H1 (cell line): ENCODE data around the gene SRGAP3.

Source experiments
- CTCF ChIP-seq, 3 experiments: IDR thresholded peaks; 1 replicate in 2 of 3; 2 replicates in 1 of 3; pipeline versions ENCODE4 v1.5.1 to v1.6.1; 2011; ENCODE audit warnings: low read length in 3 of 3, mild to moderate bottlenecking in 3 of 3, inconsistent platforms in 2 of 3, low read depth in 1 of 3, moderate library complexity in 1 of 3; ENCODE audit not compliant: insufficient read depth in 1 of 3; ENCODE audit errors: control extremely low read depth in 1 of 3
- EP300 ChIP-seq, 2 experiments: IDR thresholded peaks; 1 replicate in 1 of 2; 2 replicates in 1 of 2; pipeline ENCODE4 v1.6.1; 2011 to 2012; ENCODE audit warnings: low read depth in 2 of 2, low read length in 2 of 2, mild to moderate bottlenecking in 2 of 2, borderline replicate concordance in 1 of 2, inconsistent platforms in 1 of 2, moderate library complexity in 1 of 2
- HDAC6 ChIP-seq: IDR thresholded peaks from one replicate; pipeline ENCODE4 v1.7.1; 2012; ENCODE audit warnings: low read depth, mild to moderate bottlenecking, inconsistent platforms, low read length, moderate library complexity
- MAX ChIP-seq: IDR thresholded peaks from 2 replicates; pipeline ENCODE4 v1.6.1; 2012; ENCODE audit warnings: inconsistent platforms
- POLR2A ChIP-seq, 2 experiments: IDR thresholded peaks; 1 replicate in 1 of 2; 2 replicates in 1 of 2; pipeline ENCODE4 v1.6.1; 2011; ENCODE audit warnings: low read depth in 2 of 2, low read length in 2 of 2, mild to moderate bottlenecking in 2 of 2; ENCODE audit errors: control extremely low read depth in 1 of 2
- POLR2AphosphoS5 ChIP-seq: IDR thresholded peaks from 2 replicates; pipeline ENCODE4 v1.6.1; 2011; ENCODE audit warnings: low read depth, low read length
- RXRA ChIP-seq: IDR thresholded peaks from 2 replicates; pipeline ENCODE4 v1.6.1; 2011; ENCODE audit warnings: low read depth, mild to moderate bottlenecking, low read length, moderate library complexity; ENCODE audit not compliant: insufficient read depth
- SIN3A ChIP-seq, 2 experiments: IDR thresholded peaks in 1 of 2; conservative IDR thresholded peaks in 1 of 2; 2 replicates each; pipeline ENCODE4 v1.6.1; 2011 to 2012; ENCODE audit warnings: low read length in 2 of 2, improper control_type of control experiment in 1 of 2, low read depth in 1 of 2, mild to moderate bottlenecking in 1 of 2
- SP1 ChIP-seq: IDR thresholded peaks from 2 replicates; pipeline ENCODE4 v1.6.1; 2011; ENCODE audit warnings: low read depth, low read length
- SRF ChIP-seq: IDR thresholded peaks from 2 replicates; pipeline ENCODE4 v1.6.1; 2011; ENCODE audit warnings: mild to moderate bottlenecking, low read depth, low read length, moderate library complexity
- TAF1 ChIP-seq: IDR thresholded peaks from 2 replicates; pipeline ENCODE4 v1.6.1; 2011; ENCODE audit warnings: mild to moderate bottlenecking, low read depth, low read length
- TEAD4 ChIP-seq: IDR thresholded peaks from 2 replicates; pipeline ENCODE4 v1.6.1; 2012; ENCODE audit warnings: low read depth, low read length, inconsistent platforms, mixed read lengths

GRCh38 chr3:9043063-9043462 lies 206.4 kb downstream of the SRGAP3 start:
- TF ChIP-seq CTCF (IDR thresholded peaks at IDR 0.05; ENCODE audit: control extremely low read depth in 1 of 3, insufficient read depth in 1 of 3, low read depth in 1 of 3, low read length in 3 of 3): no peak
- no peak for TF ChIP-seq EP300 (IDR thresholded peaks at IDR 0.05; ENCODE audit: borderline replicate concordance in 1 of 2, low read depth in 2 of 2, low read length in 2 of 2)
- TF ChIP-seq MAX: no peak
- TF ChIP-seq SIN3A (conservative IDR thresholded peaks at IDR 0.05 in 1 of 2, IDR thresholded peaks at IDR 0.05 in 1 of 2; ENCODE audit: low read depth in 1 of 2, low read length in 2 of 2): no peak
- TF ChIP-seq RXRA: no peak
- no peak for TF ChIP-seq TEAD4
- no peak for TF ChIP-seq POLR2AphosphoS5
- no peak for TF ChIP-seq TAF1
- no peak for TF ChIP-seq SRF
- no peak for TF ChIP-seq HDAC6
- no peak for TF ChIP-seq SP1
- no peak for TF ChIP-seq POLR2A (IDR thresholded peaks at IDR 0.05; ENCODE audit: control extremely low read depth in 1 of 2, low read depth in 2 of 2, low read length in 2 of 2)
